ENCODE data around the gene GPBP1.
"Not testable (repeated sequence)": the region's sequence is repeated elsewhere in the genome, so short reads cannot be mapped to it uniquely, and the experiment has no call there.

Gene GPBP1

GRCh38 chr5:57298295-57298984 is 124.6 kb downstream of the GPBP1 start:
- peak; percentile 80 for DNase-seq

- peak; percentile 40 for DNase-seq
Measured at GRCh38 chr5:57298985-57299491, 125.2 kb downstream of the GPBP1 start.

GRCh38 chr5:57299986-57300385 is 126.1 kb downstream of the GPBP1 start:
- no peak for DNase-seq

GRCh38 chr5:57302164-57302563 is 128.3 kb downstream of the GPBP1 start:
- DNase-seq = no peak

- no peak for DNase-seq
Measured at GRCh38 chr5:57302643-57303042, 128.8 kb downstream of the GPBP1 start.

GRCh38 chr5:57303985-57304384 is 130.1 kb downstream of the GPBP1 start:
- no peak for DNase-seq

- no peak for DNase-seq
Measured at GRCh38 chr5:57304931-57305330, 131.1 kb downstream of the GPBP1 start.

GRCh38 chr5:57306359-57306758 is 132.5 kb downstream of the GPBP1 start:
- DNase-seq = no peak

GRCh38 chr5:57307516-57307915 is 133.7 kb downstream of the GPBP1 start:
- DNase-seq = no peak

- not testable (repeated sequence) for DNase-seq
Measured at GRCh38 chr5:57309022-57309421, 135.2 kb downstream of the GPBP1 start.

GRCh38 chr5:57311251-57311650 is 137.4 kb downstream of the GPBP1 start:
- no peak for DNase-seq

GRCh38 chr5:57311921-57312735 is 138.3 kb downstream of the GPBP1 start:
- DNase-seq = no peak

- no peak for DNase-seq
Measured at GRCh38 chr5:57313716-57314115, 139.9 kb downstream of the GPBP1 start.

All from NCI-H2029 treated with DMSO at 0.1 percent for 48 hours (cell line).